K562 (cell line): ENCODE results near the gene LSR. TPM values are rescaled to one million over a fixed set of nuclear protein-coding genes. Genes with fewer than 3 reads are reported as not detected.

Experiments
- CBX3 ChIP-seq, 2 experiments: IDR thresholded peaks; 1 replicate in 1 of 2; 2 replicates in 1 of 2; pipeline ENCODE4 v1.6.1; 2012; ENCODE audit warnings: inconsistent platforms in 2 of 2, low read length in 2 of 2, borderline replicate concordance in 1 of 2, control low read depth in 1 of 2
- CCNT2 ChIP-seq: IDR thresholded peaks from 2 replicates; pipeline ENCODE4 v1.6.1; 2011; ENCODE audit warnings: borderline replicate concordance, low read depth, mild to moderate bottlenecking, moderate library complexity, mixed read lengths, low read length; ENCODE audit not compliant: insufficient read length; ENCODE audit errors: extremely low read depth
- E2F5 ChIP-seq: sonication (generic); formaldehyde crosslinking; IDR thresholded peaks from 2 replicates; pipeline ENCODE4 v1.8.0; 2022; ENCODE audit warnings: mild to moderate bottlenecking, missing genetic modification reagents
- GTF2A2 ChIP-seq: IDR thresholded peaks from 2 replicates; pipeline ENCODE4 v1.6.1; 2016; ENCODE audit warnings: mild to moderate bottlenecking, missing genetic modification characterization, missing compliant biosample characterization
- HLTF ChIP-seq: fragments of 450-650 bp; IDR thresholded peaks from 2 replicates; pipeline ENCODE4 v1.6.1; 2016
- MAZ ChIP-seq, 2 experiments: fragments of 450-650 bp in 1 of 2; sonication (generic) in 1 of 2; formaldehyde crosslinking; IDR thresholded peaks in 1 of 2; conservative IDR thresholded peaks in 1 of 2; 2 replicates each; pipeline versions ENCODE4 v1.4.0 to v1.5.0; 2020; ENCODE audit warnings: mild to moderate bottlenecking in 1 of 2, missing genetic modification reagents in 1 of 2
- MBD2 ChIP-seq: sonication (generic); IDR thresholded peaks from 2 replicates; pipeline ENCODE4 v1.6.1; 2016; ENCODE audit warnings: low read depth, borderline replicate concordance
- MLLT1 ChIP-seq, 2 experiments: fragments of 450-650 bp; IDR thresholded peaks; 2 replicates each; pipeline ENCODE4 v1.6.1; 2016
- MYNN ChIP-seq, 2 experiments: sonication (generic); formaldehyde crosslinking in 1 of 2; IDR thresholded peaks; 2 replicates each; pipeline versions ENCODE4 v1.5.0 to v1.6.1; 2016 to 2020; ENCODE audit warnings: antibody characterized with exemption in 1 of 2, missing genetic modification reagents in 1 of 2
- NFE2L1 ChIP-seq: fragments of 450-650 bp; IDR thresholded peaks from 2 replicates; pipeline ENCODE4 v1.6.1; 2016; ENCODE audit warnings: missing genetic modification characterization, low read depth, mild to moderate bottlenecking, missing compliant biosample characterization, moderate library complexity, borderline replicate concordance
- PURB ChIP-seq: sonication (generic); formaldehyde crosslinking; IDR thresholded peaks from 2 replicates; pipeline ENCODE4 v1.9.0; 2021; ENCODE audit warnings: low read depth, mild to moderate bottlenecking, missing genetic modification reagents
- RB1 ChIP-seq: fragments of 450-650 bp; IDR thresholded peaks from 2 replicates; pipeline ENCODE4 v1.6.1; 2017; ENCODE audit warnings: low read depth, mild to moderate bottlenecking
- SIN3A ChIP-seq, 2 experiments: fragments of 150-350 bp in 1 of 2; IDR thresholded peaks; 2 replicates each; pipeline ENCODE4 v1.6.1; 2011 to 2016; ENCODE audit warnings: borderline replicate concordance in 2 of 2, low read depth in 2 of 2, low read length in 2 of 2, mild to moderate bottlenecking in 2 of 2, moderate library complexity in 2 of 2; ENCODE audit not compliant: control insufficient read depth in 1 of 2
- SMC3 ChIP-seq: conservative IDR thresholded peaks from 2 replicates; pipeline ENCODE4 v1.6.1; 2011; ENCODE audit warnings: low read depth, low read length, improper control_type of control experiment; ENCODE audit not compliant: insufficient read depth
- ZC3H4 ChIP-seq: sonication (generic); formaldehyde crosslinking; IDR thresholded peaks from 2 replicates; pipeline ENCODE4 v1.9.0; 2021; ENCODE audit warnings: missing genetic modification reagents, borderline replicate concordance
- ZEB2 ChIP-seq: fragments of 450-650 bp; IDR thresholded peaks from 2 replicates; pipeline ENCODE4 v1.6.1; 2016
- ZNF174 ChIP-seq: fragments of 250-450 bp; sonication (Bioruptor Pico); IDR thresholded peaks from 2 replicates; pipeline ENCODE4 v1.4.0; 2020; ENCODE audit warnings: mild to moderate bottlenecking
- ZNF444 ChIP-seq: fragments of 250-450 bp; sonication (Bioruptor Pico); IDR thresholded peaks from 2 replicates; pipeline ENCODE4 v1.4.0; 2020; ENCODE audit warnings: mild to moderate bottlenecking, moderate library complexity
- ZNF518B ChIP-seq: fragments of 250-450 bp; sonication (Bioruptor Pico); IDR thresholded peaks from 2 replicates; pipeline ENCODE4 v1.5.0; 2021; ENCODE audit warnings: mild to moderate bottlenecking, moderate library complexity
- ZNF695 ChIP-seq: fragments of 450-650 bp; formaldehyde crosslinking; IDR thresholded peaks from 2 replicates; pipeline ENCODE4 v1.4.0; 2020; ENCODE audit warnings: mild to moderate bottlenecking, moderate library complexity
- ZNF76 ChIP-seq: fragments of 250-450 bp; sonication (Bioruptor Pico); IDR thresholded peaks from 2 replicates; pipeline ENCODE4 v1.4.0; 2020; ENCODE audit warnings: mild to moderate bottlenecking, moderate library complexity, borderline replicate concordance
- ZNF780A ChIP-seq: fragments of 250-450 bp; sonication (Bioruptor Pico); IDR thresholded peaks from 2 replicates; pipeline ENCODE4 v1.5.0; 2021; ENCODE audit warnings: mild to moderate bottlenecking
- ZNF785 ChIP-seq: fragments of 250-450 bp; sonication (Bioruptor Pico); IDR thresholded peaks from 2 replicates; pipeline ENCODE4 v1.4.0; 2020; ENCODE audit warnings: mild to moderate bottlenecking
- polyA plus RNA-seq, 8 experiments: library from polyadenylated mRNA; depleted of rRNA in 4 of 8; stranded (reverse) in 5 of 8; unstranded in 3 of 8; fragments of >200 nt; fragmentation: Nextera tagmentation in 2 of 8; fragmentation: Illumina TruSeq in 1 of 8; extraction: Ambion mirVana in 2 of 8; extraction: Trizol in 1 of 8; gene quantifications; 2 replicates each; pipeline versions ENCODE4 v1.2.1 to v1.2.3, GENCODE V29; 2011 to 2014; ENCODE audit warnings: inconsistent platforms in 1 of 8, missing spikeins in 1 of 8
- total RNA-seq, 7 experiments: library from RNA; depleted of rRNA in 6 of 7; stranded (reverse); fragments of >200 nt in 6 of 7; fragmentation: Illumina TruSeq in 2 of 7; extraction: Trizol in 2 of 7; gene quantifications; 2 replicates each; pipeline versions ENCODE4 v1.2.1 to v1.2.3, GENCODE V29; 2011 to 2021; ENCODE audit warnings: low replicate concordance in 1 of 7

Gene LSR
- total and polyA plus RNA-seq, 9 of the 15 experiments (the other 6 are each of a cell fraction or from before 2014, with no cell fraction given), result 0.44 to 87.9 (median 28.0) TPM

- peak; percentile 53; the same call in 1 of the 2 replicates for TF ChIP-seq MBD2
- TF ChIP-seq ZNF785 (CRISPR knock-in tag), result no peak
- TF ChIP-seq ZNF780A (CRISPR knock-in tag), result no peak
- TF ChIP-seq MLLT1 (IDR thresholded peaks at IDR 0.05), result peak; percentile 16 to 56; a peak in 1 of 4 replicates
- TF ChIP-seq SIN3A (IDR thresholded peaks at IDR 0.05; ENCODE audit: borderline replicate concordance in 2 of 2, control insufficient read depth in 1 of 2, low read depth in 2 of 2, low read length in 2 of 2), result no peak
- TF ChIP-seq SMC3, result no peak
- peak; percentile 92 for TF ChIP-seq ZEB2
- no peak for TF ChIP-seq ZNF695
- peak; percentile 63; the same call in 1 of the 2 replicates for TF ChIP-seq HLTF
- 0 out of 2 replicates have a peak, but pooled peaks have one; percentile 28 for TF ChIP-seq GTF2A2 (tag)
- TF ChIP-seq E2F5 (CRISPR knock-in tag), result no peak
- no peak for TF ChIP-seq ZNF174
- TF ChIP-seq NFE2L1 (tag), result no peak
- TF ChIP-seq ZC3H4 (CRISPR knock-in tag), result no peak
- peak; percentile 93 for TF ChIP-seq CCNT2
- TF ChIP-seq ZNF444 (CRISPR knock-in tag), result no peak
- no peak for TF ChIP-seq ZNF76 (CRISPR knock-in tag)
- no peak for TF ChIP-seq ZNF518B (CRISPR knock-in tag)
- peak in 1 of 2 experiments; percentile 76; a peak in 2 of 3 replicates for TF ChIP-seq CBX3 (IDR thresholded peaks at IDR 0.05; ENCODE audit: borderline replicate concordance in 1 of 2, low read length in 2 of 2)
- TF ChIP-seq MYNN (IDR thresholded peaks at IDR 0.05), result peak; percentile 45; the same call in 1 of the 2 replicates
- no peak for TF ChIP-seq MYNN (CRISPR knock-in tag; IDR thresholded peaks at IDR 0.05)
- no peak for TF ChIP-seq RB1
- TF ChIP-seq PURB (CRISPR knock-in tag), result no peak
- peak; percentile 18 to 46; a peak in 1 of 4 replicates for TF ChIP-seq MAZ (CRISPR knock-in tag; conservative IDR thresholded peaks at IDR 0.05 in 1 of 2, IDR thresholded peaks at IDR 0.05 in 1 of 2)
Measured at GRCh38 chr19:35220315-35220921, 28.4 kb upstream of the LSR start (continued).
